Natural killer cell (primary cell): ENCODE measurements around the gene PPP1R9A. TPM values are rescaled to one million over a fixed set of nuclear protein-coding genes. Genes with fewer than 3 reads are reported as not detected.

ENCODE experiments used
- ATAC-seq, 3 donors: fragments of 150-1000 bp in 2 of 3; fragments of 200-7000 bp in 1 of 3; cut with Tn5 transposase; 1 replicate in 1 of 3; 2 replicates in 2 of 3; pipeline ENCODE4 v1.10.0; 2021; ENCODE audit warnings: mild to moderate bottlenecking in 2 of 3, moderate library complexity in 2 of 3
- DNase-seq, 2 donors: peaks; one replicate each; pipeline versions ENCODE4 v3.0.0 to v3.0.0-alpha.2; 2013 to 2021; ENCODE audit warnings: mixed read lengths in 1 of 2
- H3K27ac ChIP-seq: one replicate; pipeline ENCODE4 v1.5.1; 2013; ENCODE audit warnings: mild to moderate bottlenecking, low read length
- H3K27me3 ChIP-seq: one replicate; pipeline ENCODE4 v1.6.1; 2013; ENCODE audit warnings: low read length; ENCODE audit not compliant: control insufficient read depth, insufficient read depth
- H3K36me3 ChIP-seq: one replicate; pipeline ENCODE4 v1.6.1; 2013; ENCODE audit warnings: low read length; ENCODE audit not compliant: control insufficient read depth, insufficient read depth
- H3K4me1 ChIP-seq: one replicate; pipeline ENCODE4 v1.6.1; 2013; ENCODE audit warnings: low read length; ENCODE audit not compliant: control insufficient read depth, insufficient read depth
- H3K4me3 ChIP-seq: one replicate; pipeline ENCODE4 v1.5.1; 2013; ENCODE audit warnings: low read length
- H3K9me3 ChIP-seq: one replicate; pipeline ENCODE4 v1.6.1; 2013; ENCODE audit warnings: low read length; ENCODE audit not compliant: control insufficient read depth, insufficient read depth
- H3K27ac Mint-ChIP-seq, 2 donors: one replicate each; pipeline ENCODE4 v1.8.0; 2022; ENCODE audit warnings: mild to moderate bottlenecking in 2 of 2, mixed read lengths in 2 of 2, moderate library complexity in 1 of 2
- H3K27me3 Mint-ChIP-seq, 2 donors: one replicate each; pipeline ENCODE4 v1.8.0; 2022; ENCODE audit warnings: low read depth in 2 of 2, mixed read lengths in 2 of 2
- H3K36me3 Mint-ChIP-seq: one replicate; pipeline ENCODE4 v1.8.0; 2022; ENCODE audit warnings: mixed read lengths
- H3K4me1 Mint-ChIP-seq, 2 donors: one replicate each; pipeline ENCODE4 v1.8.0; 2022; ENCODE audit warnings: mixed read lengths in 2 of 2
- H3K4me3 Mint-ChIP-seq: one replicate; pipeline ENCODE4 v1.8.0; 2022; ENCODE audit warnings: mild to moderate bottlenecking, moderate library complexity, mixed read lengths
- H3K9me3 Mint-ChIP-seq, 2 donors: one replicate each; pipeline ENCODE4 v1.8.0; 2022; ENCODE audit warnings: mixed read lengths in 2 of 2
- CTCF ChIP-seq: fragments of 200-600 bp; IDR thresholded peaks from one replicate; pipeline ENCODE4 v1.8.0; 2022; ENCODE audit warnings: antibody characterized with exemption
- WGBS: methylation state at CpG from one replicate; pipeline ENCODE4 v1.1.7; 2013; ENCODE audit warnings: missing lambda C conversion rate; ENCODE audit not compliant: insufficient coverage; 5-methylcytosine and 5-hydroxymethylcytosine counted together
- intact Hi-C: fragments of 100-400 bp; cut with micrococcal nuclease; formaldehyde crosslinking; loops from one replicate; pipeline ENCODE4 v1.14.2; 2022
- total RNA-seq, 4 donors: library from RNA; stranded (reverse); fragments of 120-200 nt in 1 of 4; gene quantifications; one replicate each; pipeline versions ENCODE4 v1.2.3 to v1.2.4, GENCODE V29; 2013 to 2022

The PPP1R9A gene
- total RNA-seq, 3 donors from 2014 or later (not counting 1 experiment from before 2014, with no cell fraction given), result 1.6 to 6.0 (median 2.0) TPM

- no peak for DNase-seq
- Mint-ChIP-seq H3K9me3 (peaks cover 3 to 4% of the 10 kb centered on the region in 2 donors), H3K27ac (peak overlapping the region in 1 of 2 donors; percentile 18)
Observed at GRCh38 chr7:95204618-95205017, 297.2 kb downstream of the PPP1R9A start.

GRCh38 chr7:95205665-95206225 lies 298.4 kb downstream of the PPP1R9A start:
- DNase-seq (no peak), ATAC-seq (no peak)
- intact Hi-C loops, result no loop called here
- H3K36me3 ChIP-seq, result no peaks in the 10 kb centered on the region
- H3K4me3 ChIP-seq, result no peak overlapping the region
- Mint-ChIP-seq H3K27ac (no peak overlapping the region), H3K36me3 (no peaks in the 10 kb centered on the region), H3K27me3 (no peaks in the 10 kb centered on the region), H3K4me1 (peaks cover 0 to 6% of the 10 kb centered on the region in 2 donors), H3K4me3 (no peak overlapping the region), H3K9me3 (peaks cover 3 to 4% of the 10 kb centered on the region in 2 donors)
- no peaks in the 10 kb centered on the region for H3K4me1 ChIP-seq
- 40% methylated on average over 1 of the region's 1 CpG for WGBS
- TF ChIP-seq CTCF, result no peak
- no peaks in the 10 kb centered on the region for H3K9me3 ChIP-seq
- no peaks in the 10 kb centered on the region for H3K27me3 ChIP-seq
- H3K27ac ChIP-seq, result no peak overlapping the region

More at GRCh38 chr7:95204618-95205017, 297.2 kb downstream of the PPP1R9A start:
- Histone ChIP-seq H3K36me3 (no peaks in the 10 kb centered on the region), H3K4me3 (no peak overlapping the region), H3K27ac (no peak overlapping the region), H3K9me3 (no peaks in the 10 kb centered on the region), H3K4me1 (no peaks in the 10 kb centered on the region), H3K27me3 (no peaks in the 10 kb centered on the region)
- TF ChIP-seq CTCF, result no peak
- intact Hi-C loops, result no loop called here
- Mint-ChIP-seq H3K27me3 (no peaks in the 10 kb centered on the region), H3K36me3 (no peaks in the 10 kb centered on the region), H3K4me1 (peaks cover 0 to 6% of the 10 kb centered on the region in 2 donors), H3K4me3 (no peak overlapping the region)
- 76% methylated on average over 6 of the region's 6 CpGs for WGBS
- peak in 1 of 3 donors; percentile 39 for ATAC-seq

GRCh38 chr7:95209276-95209675 lies 301.9 kb downstream of the PPP1R9A start:
- peaks cover 0 to 6% of the 10 kb centered on the region in 2 donors for H3K4me1 Mint-ChIP-seq
- no peak overlapping the region for H3K4me3 Mint-ChIP-seq
- WGBS, result 92% methylated on average over 2 of the region's 2 CpGs
- no peaks in the 10 kb centered on the region for H3K36me3 ChIP-seq
- no peak for TF ChIP-seq CTCF
- DNase-seq, result no peak
- H3K27me3 Mint-ChIP-seq, result no peaks in the 10 kb centered on the region
- peaks cover 3 to 4% of the 10 kb centered on the region in 2 donors for H3K9me3 Mint-ChIP-seq
- H3K9me3 ChIP-seq, result no peaks in the 10 kb centered on the region
- no peak overlapping the region for H3K27ac Mint-ChIP-seq
- H3K27ac ChIP-seq, result no peak overlapping the region
- H3K4me1 ChIP-seq, result no peaks in the 10 kb centered on the region
- no peaks in the 10 kb centered on the region for H3K27me3 ChIP-seq
- no peak for ATAC-seq
- H3K4me3 ChIP-seq, result no peak overlapping the region
- intact Hi-C loops, result no loop called here
- no peaks in the 10 kb centered on the region for H3K36me3 Mint-ChIP-seq

GRCh38 chr7:95209788-95210187 lies 302.4 kb downstream of the PPP1R9A start:
- Histone ChIP-seq H3K4me3 (no peak overlapping the region), H3K4me1 (no peaks in the 10 kb centered on the region), H3K27me3 (no peaks in the 10 kb centered on the region), H3K9me3 (no peaks in the 10 kb centered on the region), H3K27ac (no peak overlapping the region), H3K36me3 (no peaks in the 10 kb centered on the region)
- no peak for TF ChIP-seq CTCF
- ATAC-seq, result no peak
- Mint-ChIP-seq H3K36me3 (no peaks in the 10 kb centered on the region), H3K27me3 (no peaks in the 10 kb centered on the region), H3K4me1 (peaks cover 0 to 3% of the 10 kb centered on the region in 2 donors), H3K4me3 (no peak overlapping the region), H3K27ac (no peak overlapping the region), H3K9me3 (peaks cover 2% of the 10 kb centered on the region in 2 donors)
- DNase-seq, result no peak
- WGBS, result no CpG with 5 or more reads among the region's 2 CpGs
- intact Hi-C loops, result no loop called here
